SK-N-SH (cell line): ENCODE data around the gene AEBP1. TPM values are rescaled to one million over a fixed set of nuclear protein-coding genes. Genes with fewer than 3 reads are reported as not detected.

Experiments used
- CTCF ChIA-PET: fragments of 300-600, 350-600 bp; formaldehyde crosslinking; extraction: SDS; loops from one replicate; lab custom pipeline; 2021; lab: Yijun Ruan, JAX
- POLR2A ChIA-PET: fragments of 350-600 bp; sonication (Branson Sonifier 250); formaldehyde crosslinking; extraction: SDS; loops from one replicate; lab custom pipeline; 2020; ENCODE audit warnings: antibody characterized with exemption, inconsistent platforms; lab: Yijun Ruan, JAX
- DNase-seq: peaks from one replicate; pipeline ENCODE4 v3.0.0; 2012
- H2AFZ ChIP-seq: fragments of 200-600 bp; sonication (generic); 2 replicates; pipeline ENCODE4 v1.8.1; 2016; ENCODE audit warnings: antibody characterized with exemption, mild to moderate bottlenecking, low read depth
- H3F3A ChIP-seq: fragments of 200-600 bp; sonication (generic); replicated peaks from 2 replicates; pipeline ENCODE3; 2016; ENCODE audit warnings: antibody characterized with exemption, mild to moderate bottlenecking; ENCODE audit not compliant: insufficient read depth
- H3K27ac ChIP-seq, 2 experiments: fragments of 200-500 bp in 1 of 2; fragments of 200-600 bp in 1 of 2; sonication (Bioruptor generic) in 1 of 2; sonication (generic), shearing (Covaris generic) in 1 of 2; 2 replicates each; pipeline versions ENCODE4 v1.5.1 to v1.6.1; 2014 to 2016; ENCODE audit warnings: low read depth in 2 of 2, inconsistent platforms in 1 of 2, low read length in 1 of 2, mild to moderate bottlenecking in 1 of 2, mixed read lengths in 1 of 2
- H3K27me3 ChIP-seq: fragments of 200-600 bp; sonication (generic), shearing (Covaris generic); 2 replicates; pipeline ENCODE4 v1.6.1; 2016; ENCODE audit warnings: mixed run types; ENCODE audit not compliant: insufficient read depth
- H3K36me3 ChIP-seq, 2 experiments: fragments of 200-500 bp in 1 of 2; fragments of 200-600 bp in 1 of 2; sonication (Bioruptor generic) in 1 of 2; sonication (generic) in 1 of 2; replicated peaks in 1 of 2; 2 replicates each; pipeline versions ENCODE3 to v1.5.1; 2014 to 2016; ENCODE audit warnings: low read length in 1 of 2, mild to moderate bottlenecking in 1 of 2; ENCODE audit not compliant: insufficient read depth in 2 of 2, control insufficient read depth in 1 of 2
- H3K4me1 ChIP-seq, 2 experiments: fragments of 200-500 bp in 1 of 2; fragments of 200-600 bp in 1 of 2; sonication (Bioruptor generic) in 1 of 2; sonication (generic), shearing (Covaris generic) in 1 of 2; 2 replicates each; pipeline versions ENCODE4 v1.5.1 to v1.6.1; 2014 to 2016; ENCODE audit warnings: low read depth in 1 of 2, low read length in 1 of 2, mixed run types in 1 of 2; ENCODE audit not compliant: insufficient read depth in 2 of 2, control insufficient read depth in 1 of 2
- H3K4me2 ChIP-seq: fragments of 200-600 bp; sonication (generic), shearing (Covaris generic); 2 replicates; pipeline ENCODE4 v1.6.1; 2017; ENCODE audit warnings: mixed run types
- H3K4me3 ChIP-seq, 2 experiments: fragments of 200-500 bp in 1 of 2; fragments of 200-600 bp in 1 of 2; sonication (Bioruptor generic) in 1 of 2; sonication (generic), shearing (Covaris generic) in 1 of 2; 2 replicates each; pipeline versions ENCODE4 v1.5.1 to v1.8.1; 2014 to 2016; ENCODE audit warnings: low read depth in 2 of 2, inconsistent platforms in 1 of 2, low read length in 1 of 2, mild to moderate bottlenecking in 1 of 2, mixed read lengths in 1 of 2, moderate library complexity in 1 of 2
- H3K79me2 ChIP-seq: fragments of 200-600 bp; sonication (generic); 2 replicates; pipeline ENCODE4 v1.8.1; 2017; ENCODE audit warnings: mild to moderate bottlenecking; ENCODE audit not compliant: insufficient read depth
- H3K9ac ChIP-seq: fragments of 200-600 bp; sonication (generic); 2 replicates; pipeline ENCODE4 v1.6.1; 2017; ENCODE audit warnings: mixed run types
- H3K9me2 ChIP-seq: fragments of 200-600 bp; sonication (generic); 2 replicates; pipeline ENCODE4 v1.6.1; 2017; ENCODE audit warnings: mixed run types
- H3K9me3 ChIP-seq: fragments of 200-600 bp; sonication (generic); 2 replicates; pipeline ENCODE4 v1.6.1; 2017; ENCODE audit warnings: mixed run types, mild to moderate bottlenecking, moderate library complexity
- H4K20me1 ChIP-seq: fragments of 200-600 bp; sonication (generic); 2 replicates; pipeline ENCODE4 v1.6.1; 2017; ENCODE audit warnings: mild to moderate bottlenecking, mixed run types; ENCODE audit not compliant: insufficient read depth
- CTCF ChIP-seq: fragments of 200-600 bp; sonication (generic); IDR thresholded peaks from 2 replicates; pipeline ENCODE4 v1.6.1; 2017; ENCODE audit warnings: antibody characterized with exemption, mild to moderate bottlenecking, moderate library complexity
- EZH2phosphoT487 ChIP-seq: fragments of 200-600 bp; sonication (generic); IDR thresholded peaks from 2 replicates; pipeline ENCODE4 v1.6.1; 2017; ENCODE audit warnings: low read depth, mixed run types, mild to moderate bottlenecking, antibody characterized with exemption, moderate library complexity, borderline replicate concordance
- IRF3 ChIP-seq: fragments of 150-350 bp; IDR thresholded peaks from 2 replicates; pipeline ENCODE4 v1.6.1; 2016; ENCODE audit warnings: mild to moderate bottlenecking, low read depth, low read length
- MEF2A ChIP-seq: IDR thresholded peaks from 2 replicates; pipeline ENCODE4 v1.4.0; 2012; ENCODE audit warnings: low read depth, borderline replicate concordance
- RCOR1 ChIP-seq: fragments of 150-350 bp; IDR thresholded peaks from 2 replicates; pipeline ENCODE4 v1.6.1; 2017; ENCODE audit warnings: antibody characterized with exemption, low read length
- USF1 ChIP-seq: IDR thresholded peaks from 2 replicates; pipeline ENCODE4 v1.4.0; 2012; ENCODE audit warnings: low read depth, borderline replicate concordance
- WGBS: methylation state at CpG from one replicate; pipeline ENCODE4 v1.1.6; 2017; ENCODE audit warnings: low lambda C conversion rate; 5-methylcytosine and 5-hydroxymethylcytosine counted together
- polyA plus RNA-seq, 3 experiments: library from polyadenylated mRNA; depleted of rRNA; stranded (reverse); fragments of >200 nt; gene quantifications; 2 replicates each; pipeline ENCODE4 v1.2.3, GENCODE V29; 2012

The AEBP1 gene
- polyA plus RNA-seq, 1 of the 3 experiments (the other 2 are of a cell fraction) = 105 TPM

- peaks cover 0 to 30% of the 10 kb centered on the region in 2 experiments; a peak in 3 of 4 replicates for H3K4me1 ChIP-seq
- no peak for TF ChIP-seq CTCF
- H3K9ac ChIP-seq = no peak overlapping the region
- ChIA-PET POLR2A (no interaction called here), CTCF (no interaction called here)
- H4K20me1 ChIP-seq = no peaks in the 10 kb centered on the region
- no peak for DNase-seq
- H3K27ac ChIP-seq = no peak overlapping the region
- WGBS = 94% methylated on average over 2 of the region's 2 CpGs
- no peak overlapping the region for H2AFZ ChIP-seq
- no peaks in the 10 kb centered on the region for H3K9me2 ChIP-seq
- no peaks in the 10 kb centered on the region; the same call in 1 of the 2 replicates for H3K27me3 ChIP-seq
- peaks cover 3% of the 10 kb centered on the region for H3F3A ChIP-seq
- H3K9me3 ChIP-seq = no peaks in the 10 kb centered on the region
- no peaks in the 10 kb centered on the region for H3K79me2 ChIP-seq
- no peaks in the 10 kb centered on the region for H3K36me3 ChIP-seq
- H3K4me2 ChIP-seq = no peak overlapping the region
- no peak overlapping the region for H3K4me3 ChIP-seq
Observed at GRCh38 chr7:44161371-44161770, 57.2 kb downstream of the AEBP1 start.

- TF ChIP-seq USF1 = no peak
- TF ChIP-seq MEF2A = no peak
- no peak for TF ChIP-seq RCOR1
- no peak for TF ChIP-seq EZH2phosphoT487
- TF ChIP-seq IRF3 = no peak
- H3K27me3 ChIP-seq = peaks cover 3% of the 10 kb centered on the region; the same call in 1 of the 2 replicates
- H3K36me3 ChIP-seq = no peaks in the 10 kb centered on the region
- H3K4me2 ChIP-seq = no peak overlapping the region
- H3K4me3 ChIP-seq = no peak overlapping the region
- H4K20me1 ChIP-seq = no peaks in the 10 kb centered on the region
- no peak overlapping the region for H3K9ac ChIP-seq
- H3K4me1 ChIP-seq = peaks cover 0 to 23% of the 10 kb centered on the region in 2 experiments; a peak in 3 of 4 replicates
- H3K9me3 ChIP-seq = no peaks in the 10 kb centered on the region
- no peak overlapping the region for H2AFZ ChIP-seq
- no peaks in the 10 kb centered on the region for H3K9me2 ChIP-seq
- H3K79me2 ChIP-seq = no peaks in the 10 kb centered on the region
- H3K27ac ChIP-seq = no peak overlapping the region
- ChIA-PET CTCF (interaction anchor here (0.8 kb wide), 1 partner anchor 10 kb away, joined by 3 read pairs; no protein-coding TSS in a partner anchor), POLR2A (no interaction called here)
- peaks cover 3% of the 10 kb centered on the region for H3F3A ChIP-seq
- DNase-seq = no peak
- 74% methylated on average over 4 of the region's 4 CpGs for WGBS
Observed at GRCh38 chr7:44162179-44162578, 58.0 kb downstream of the AEBP1 start.
